IMR-90 (cell line): ENCODE measurements around the gene AP1S2. TPM values are rescaled to one million over a fixed set of nuclear protein-coding genes. Genes with fewer than 3 reads are reported as not detected.

Experiments
- ATAC-seq: fragments of 200-7000 bp; cut with Tn5 transposase; 2 replicates; pipeline ENCODE4 v1.9.1; 2020; ENCODE audit warnings: low read depth, mild to moderate bottlenecking, moderate library complexity
- BruUV-seq: library from RNA; stranded (reverse); fragments of 400-500 nt; replicated peaks from 2 replicates; lab custom pipeline; 2021; lab: Mats Ljungman, UMichigan
- CTCF ChIA-PET: fragments of 300-600 bp; formaldehyde crosslinking; extraction: SDS; loops from one replicate; lab custom pipeline; 2021; ENCODE audit warnings: antibody characterized with exemption; lab: Yijun Ruan, JAX
- POLR2A ChIA-PET: fragments of 300-600 bp; sonication (Branson Sonifier 250); formaldehyde crosslinking; loops from one replicate; lab custom pipeline; 2022; ENCODE audit warnings: antibody characterized with exemption; ENCODE audit not compliant: unreplicated experiment; lab: Charles Lee
- DNase-seq: peaks from one replicate; pipeline ENCODE4 v3.0.0; 2013
- H2AFZ ChIP-seq: replicated peaks from 2 replicates; pipeline ENCODE3; 2013; ENCODE audit warnings: low read length, mild to moderate bottlenecking; ENCODE audit not compliant: poor library complexity
- H2AK5ac ChIP-seq: 2 replicates; pipeline ENCODE4 v1.6.1; 2013; ENCODE audit warnings: low read depth, low read length, inconsistent platforms
- H2AK9ac ChIP-seq: replicated peaks from 2 replicates; pipeline ENCODE3; 2013; ENCODE audit warnings: mild to moderate bottlenecking, low read depth, low read length, moderate library complexity; ENCODE audit not compliant: poor library complexity
- H2BK120ac ChIP-seq: 2 replicates; pipeline ENCODE4 v1.6.1; 2013; ENCODE audit warnings: low read depth, low read length, inconsistent platforms
- H2BK15ac ChIP-seq: 3 replicates; pipeline ENCODE4 v1.6.1; 2013; ENCODE audit warnings: low read depth, low read length, inconsistent platforms
- H2BK20ac ChIP-seq: 2 replicates; pipeline ENCODE4 v1.6.1; 2013; ENCODE audit warnings: low read depth, mild to moderate bottlenecking, inconsistent platforms, low read length, moderate library complexity
- H2BK5ac ChIP-seq: 2 replicates; pipeline ENCODE4 v1.6.1; 2013; ENCODE audit warnings: mild to moderate bottlenecking, low read depth, low read length, inconsistent platforms; ENCODE audit not compliant: poor library complexity, severe bottlenecking
- H3K14ac ChIP-seq: replicated peaks from 2 replicates; pipeline ENCODE4 v1.6.1; 2013; ENCODE audit warnings: low read depth, low read length, inconsistent platforms
- H3K18ac ChIP-seq: 2 replicates; pipeline ENCODE4 v1.6.1; 2013; ENCODE audit warnings: low read depth, low read length, control low read depth
- H3K23ac ChIP-seq: 2 replicates; pipeline ENCODE4 v1.6.1; 2013; ENCODE audit warnings: low read depth, low read length, inconsistent platforms
- H3K27ac ChIP-seq: 2 replicates; pipeline ENCODE4 v1.5.1; 2013; ENCODE audit warnings: mild to moderate bottlenecking, control low read depth, low read length; ENCODE audit not compliant: insufficient read depth
- H3K27me3 ChIP-seq: 2 replicates; pipeline ENCODE4 v1.6.1; 2013; ENCODE audit warnings: low read length; ENCODE audit not compliant: control insufficient read depth, insufficient read depth
- H3K36me3 ChIP-seq: 2 replicates; pipeline ENCODE4 v1.6.1; 2013; ENCODE audit warnings: low read length, mixed read lengths; ENCODE audit not compliant: control insufficient read depth, insufficient read depth
- H3K4ac ChIP-seq: 2 replicates; pipeline ENCODE4 v1.6.1; 2013; ENCODE audit warnings: low read depth, low read length, inconsistent platforms
- H3K4me1 ChIP-seq: 2 replicates; pipeline ENCODE4 v1.6.1; 2013; ENCODE audit warnings: low read length, mixed read lengths; ENCODE audit not compliant: control insufficient read depth, insufficient read depth
- H3K4me2 ChIP-seq: 2 replicates; pipeline ENCODE4 v1.6.1; 2013; ENCODE audit warnings: low read depth, mild to moderate bottlenecking, control low read depth, low read length, moderate library complexity
- H3K4me3 ChIP-seq: 2 replicates; pipeline ENCODE4 v1.5.1; 2013; ENCODE audit warnings: low read depth, mild to moderate bottlenecking, control low read depth, low read length, moderate library complexity; ENCODE audit not compliant: insufficient read depth
- H3K56ac ChIP-seq: 2 replicates; pipeline ENCODE4 v1.6.1; 2013; ENCODE audit warnings: low read length, inconsistent platforms; ENCODE audit not compliant: insufficient read depth; ENCODE audit errors: extremely low read depth
- H3K79me1 ChIP-seq, 2 experiments: 2 replicates each; pipeline ENCODE4 v1.6.1; 2013; ENCODE audit warnings: low read length in 2 of 2, inconsistent platforms in 1 of 2, low read depth in 1 of 2
- H3K9ac ChIP-seq: 2 replicates; pipeline ENCODE4 v1.6.1; 2013; ENCODE audit warnings: low read depth, low read length, control low read depth
- H3K9me1 ChIP-seq: 2 replicates; pipeline ENCODE4 v1.6.1; 2013; ENCODE audit warnings: low read length, inconsistent platforms; ENCODE audit not compliant: insufficient read depth
- H3K9me3 ChIP-seq: 2 replicates; pipeline ENCODE4 v1.6.1; 2013; ENCODE audit warnings: low read length; ENCODE audit not compliant: control insufficient read depth, insufficient read depth
- H4K20me1 ChIP-seq: 2 replicates; pipeline ENCODE4 v1.6.1; 2013; ENCODE audit warnings: low read length, inconsistent platforms; ENCODE audit not compliant: insufficient read depth
- H4K5ac ChIP-seq: 2 replicates; pipeline ENCODE4 v1.6.1; 2013; ENCODE audit warnings: mild to moderate bottlenecking, low read depth, low read length, control low read depth
- H4K8ac ChIP-seq, 2 experiments: 2 replicates each; pipeline ENCODE4 v1.6.1; 2013; ENCODE audit warnings: low read depth in 2 of 2, low read length in 2 of 2, control low read depth in 1 of 2, inconsistent platforms in 1 of 2
- H4K91ac ChIP-seq: 2 replicates; pipeline ENCODE4 v1.6.1; 2013; ENCODE audit warnings: low read depth, low read length, inconsistent platforms; ENCODE audit not compliant: insufficient read depth
- BHLHE40 ChIP-seq: fragments of 150-350 bp; IDR thresholded peaks from 2 replicates; pipeline ENCODE4 v1.6.1; 2016; ENCODE audit warnings: mild to moderate bottlenecking, low read depth, low read length
- CEBPB ChIP-seq: IDR thresholded peaks from 2 replicates; pipeline ENCODE4 v1.6.1; 2012; ENCODE audit warnings: low read depth, low read length, improper control_type of control experiment
- CHD1 ChIP-seq: IDR thresholded peaks from 2 replicates; pipeline ENCODE4 v1.6.1; 2012; ENCODE audit warnings: low read depth, low read length, improper control_type of control experiment
- ELK1 ChIP-seq: fragments of 150-350 bp; IDR thresholded peaks from 2 replicates; pipeline ENCODE4 v1.6.1; 2016; ENCODE audit warnings: low read depth, mild to moderate bottlenecking, low read length, moderate library complexity, borderline replicate concordance
- FOS ChIP-seq: fragments of 150-350 bp; IDR thresholded peaks from 2 replicates; pipeline ENCODE4 v1.6.1; 2016; ENCODE audit warnings: low read depth, low read length
- MAFK ChIP-seq: IDR thresholded peaks from 2 replicates; pipeline ENCODE4 v1.6.1; 2012; ENCODE audit warnings: low read depth, low read length, improper control_type of control experiment
- MAZ ChIP-seq: IDR thresholded peaks from 2 replicates; pipeline ENCODE4 v1.6.1; 2012; ENCODE audit warnings: low read depth, mild to moderate bottlenecking, low read length, improper control_type of control experiment, moderate library complexity, borderline replicate concordance
- MXI1 ChIP-seq: IDR thresholded peaks from 2 replicates; pipeline ENCODE4 v1.6.1; 2012; ENCODE audit warnings: low read depth, mild to moderate bottlenecking, low read length, moderate library complexity, borderline replicate concordance
- NFE2L2 ChIP-seq: fragments of 150-350 bp; IDR thresholded peaks from 2 replicates; pipeline ENCODE4 v1.6.1; 2016; ENCODE audit warnings: low read depth, mild to moderate bottlenecking, low read length
- POLR2A ChIP-seq: IDR thresholded peaks from 2 replicates; pipeline ENCODE4 v1.6.1; 2012; ENCODE audit warnings: mild to moderate bottlenecking, low read depth, low read length
- RAD21 ChIP-seq: IDR thresholded peaks from 2 replicates; pipeline ENCODE4 v1.6.1; 2012; ENCODE audit warnings: low read length, improper control_type of control experiment
- RCOR1 ChIP-seq: IDR thresholded peaks from 2 replicates; pipeline ENCODE4 v1.6.1; 2012; ENCODE audit warnings: mild to moderate bottlenecking, low read length, improper control_type of control experiment; ENCODE audit not compliant: insufficient replicate concordance
- RFX5 ChIP-seq: IDR thresholded peaks from 2 replicates; pipeline ENCODE4 v1.8.0; 2012; ENCODE audit warnings: low read depth, mild to moderate bottlenecking, low read length, moderate library complexity
- SMC3 ChIP-seq: fragments of 150-350 bp; IDR thresholded peaks from 2 replicates; pipeline ENCODE4 v1.6.1; 2016; ENCODE audit warnings: low read depth, mild to moderate bottlenecking, antibody characterized with exemption, low read length, moderate library complexity
- USF2 ChIP-seq: fragments of 150-350 bp; IDR thresholded peaks from 2 replicates; pipeline ENCODE4 v1.6.1; 2017; ENCODE audit warnings: mild to moderate bottlenecking, antibody characterized with exemption, low read length, low read depth
- WGBS, 2 experiments: methylation state at CpG; one replicate each; pipeline versions ENCODE4 v1.1.5 to v1.1.7; 2013; ENCODE audit warnings: missing lambda C conversion rate in 2 of 2; ENCODE audit not compliant: insufficient read length in 1 of 2; ENCODE audit errors: extremely low coverage in 2 of 2; 5-methylcytosine and 5-hydroxymethylcytosine counted together
- dilution Hi-C: fragments of 300-500 bp; cut with HindIII; formaldehyde crosslinking; loops from one replicate; pipeline ENCODE4 v1.14.3; 2018; ENCODE audit warnings: low sequenced_read_pairs; ENCODE audit not compliant: unreplicated experiment
- in situ Hi-C: fragments of 300-500 bp; cut with MboI; formaldehyde crosslinking; loops from 3 replicates; pipeline ENCODE4 v1.14.3; 2019; ENCODE audit warnings: low sequenced_read_pairs, inconsistent platforms, mixed read lengths
- intact Hi-C: fragments of 100-400 bp; cut with micrococcal nuclease; formaldehyde crosslinking; loops from 2 replicates; pipeline ENCODE4 v1.10.0; 2022
- polyA plus RNA-seq, 3 experiments: library from polyadenylated mRNA; depleted of rRNA; stranded (reverse); fragments of >200 nt; gene quantifications; 2 replicates each; pipeline ENCODE4 v1.2.3, GENCODE V29; 2012; ENCODE audit warnings: low replicate concordance in 1 of 3
- total RNA-seq: library from RNA; depleted of rRNA; stranded (reverse); fragments of >200 nt; gene quantifications from 2 replicates; pipeline ENCODE4 v1.2.3, GENCODE V29; 2012
- TF ChIP-seq, protein P1 (sequence below): conservative IDR thresholded peaks from 2 replicates; pipeline ENCODE4 v1.5.1; 2012; ENCODE audit warnings: mild to moderate bottlenecking, low read depth, low read length, improper control_type of control experiment

Gene AP1S2
- total and polyA plus RNA-seq, 2 of the 4 experiments (the other 2 are of a cell fraction), result 28.3 to 46.5 TPM

DNA sequence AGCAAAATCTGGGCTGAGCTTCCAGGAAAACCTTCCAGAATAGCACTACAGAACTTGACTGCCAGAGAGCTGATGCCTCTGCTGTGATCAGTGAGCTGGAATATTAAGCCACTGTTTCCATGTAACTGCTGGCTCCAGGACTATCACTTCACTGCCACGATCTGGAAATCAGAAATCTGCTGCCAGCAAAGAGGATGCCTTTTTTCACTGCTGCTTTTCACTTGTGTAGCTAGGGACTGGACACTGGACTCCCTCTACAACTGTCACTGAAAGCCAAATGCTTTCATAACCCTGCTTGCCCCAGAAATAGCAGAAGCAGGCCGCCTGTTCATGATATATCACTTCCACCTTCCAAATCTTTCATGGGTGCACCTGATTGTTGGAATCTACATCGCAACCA lies 9.4 kb upstream of the AP1S2 start:
- Histone ChIP-seq H3K9ac (no peak overlapping the region), H3K36me3 (no peaks in the 10 kb centered on the region), H2AK5ac (no peak overlapping the region), H2AFZ (no peak overlapping the region), H3K4me3 (no peak overlapping the region), H4K5ac (no peak overlapping the region), H3K9me3 (no peaks in the 10 kb centered on the region), H4K91ac (no peak overlapping the region), H3K27me3 (peaks cover 6% of the 10 kb centered on the region; the same call in 1 of the 2 replicates), H2BK5ac (no peak overlapping the region), H3K4me1 (peaks cover 2% of the 10 kb centered on the region; the same call in 1 of the 2 replicates), H3K18ac (no peak overlapping the region), H2BK15ac (no peak overlapping the region), H2BK20ac (no peak overlapping the region), H2BK120ac (no peak overlapping the region), H2AK9ac (no peak overlapping the region), H3K56ac (no peak overlapping the region), H3K27ac (no peak overlapping the region), H3K4me2 (no peak overlapping the region), H3K23ac (no peak overlapping the region), H3K9me1 (no peaks in the 10 kb centered on the region), H3K79me1 (no peaks in the 10 kb centered on the region), H3K14ac (no peak overlapping the region), H4K20me1 (no peaks in the 10 kb centered on the region), H4K8ac (no peak overlapping the region), H3K4ac (no peak overlapping the region)
- ATAC-seq, result no peak
- TF ChIP-seq SMC3, result no peak
- TF ChIP-seq RFX5, result no peak
- no peak for TF ChIP-seq MXI1
- no peak for TF ChIP-seq MAFK
- TF ChIP-seq ELK1, result no peak
- no peak for TF ChIP-seq FOS
- TF ChIP-seq, protein P1, sequence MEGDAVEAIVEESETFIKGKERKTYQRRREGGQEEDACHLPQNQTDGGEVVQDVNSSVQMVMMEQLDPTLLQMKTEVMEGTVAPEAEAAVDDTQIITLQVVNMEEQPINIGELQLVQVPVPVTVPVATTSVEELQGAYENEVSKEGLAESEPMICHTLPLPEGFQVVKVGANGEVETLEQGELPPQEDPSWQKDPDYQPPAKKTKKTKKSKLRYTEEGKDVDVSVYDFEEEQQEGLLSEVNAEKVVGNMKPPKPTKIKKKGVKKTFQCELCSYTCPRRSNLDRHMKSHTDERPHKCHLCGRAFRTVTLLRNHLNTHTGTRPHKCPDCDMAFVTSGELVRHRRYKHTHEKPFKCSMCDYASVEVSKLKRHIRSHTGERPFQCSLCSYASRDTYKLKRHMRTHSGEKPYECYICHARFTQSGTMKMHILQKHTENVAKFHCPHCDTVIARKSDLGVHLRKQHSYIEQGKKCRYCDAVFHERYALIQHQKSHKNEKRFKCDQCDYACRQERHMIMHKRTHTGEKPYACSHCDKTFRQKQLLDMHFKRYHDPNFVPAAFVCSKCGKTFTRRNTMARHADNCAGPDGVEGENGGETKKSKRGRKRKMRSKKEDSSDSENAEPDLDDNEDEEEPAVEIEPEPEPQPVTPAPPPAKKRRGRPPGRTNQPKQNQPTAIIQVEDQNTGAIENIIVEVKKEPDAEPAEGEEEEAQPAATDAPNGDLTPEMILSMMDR, result no peak
- TF ChIP-seq NFE2L2, result no peak
- no peak for TF ChIP-seq CEBPB
- no peak for TF ChIP-seq CHD1
- TF ChIP-seq POLR2A, result no peak
- no peak for TF ChIP-seq MAZ
- TF ChIP-seq USF2, result no peak
- no peak for TF ChIP-seq RCOR1
- no peak for TF ChIP-seq BHLHE40
- no peak for TF ChIP-seq RAD21
- no TSS peak for BruUV-seq
- in situ Hi-C loops, result no loop called here
- DNase-seq, result no peak
- dilution Hi-C loops, result no loop called here
- POLR2A ChIA-PET, result no interaction called here
- WGBS, 2 experiments, result no CpG with 5 or more reads among the region's 3 CpGs
- intact Hi-C loops, result no loop called here
- CTCF ChIA-PET, result no interaction called here
